Erythroblast (primary cell): ENCODE measurements around the gene GFY.

Experiments used
- GATA1 ChIP-seq: IDR thresholded peaks from 2 replicates; pipeline ENCODE4 v1.6.1; 2011; ENCODE audit warnings: low read depth, mild to moderate bottlenecking, control low read depth, low read length, moderate library complexity
- POLR2A ChIP-seq: IDR thresholded peaks from 2 replicates; pipeline ENCODE4 v1.6.1; 2011; ENCODE audit warnings: mild to moderate bottlenecking, low read length

DNA sequence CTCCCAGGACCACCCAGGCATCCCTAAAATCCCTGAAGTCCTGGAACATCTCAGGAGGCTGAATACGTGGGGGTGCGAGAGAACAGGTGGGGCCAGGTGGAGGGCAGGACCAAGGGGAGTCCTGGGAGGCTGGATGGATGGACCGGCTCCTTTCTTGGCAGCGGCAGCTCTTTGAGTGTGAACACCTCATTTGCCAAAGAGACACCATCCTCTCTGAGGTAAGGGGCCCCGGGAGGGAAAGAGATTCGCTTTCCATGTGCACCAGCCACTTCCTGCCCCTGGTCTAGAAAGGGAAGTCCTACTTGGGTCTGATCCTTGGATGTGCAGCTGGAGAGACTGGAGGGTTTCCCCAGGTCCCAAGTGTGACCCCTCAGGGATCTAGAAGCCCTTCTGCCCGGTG, 18.1 kb upstream of the GFY start:
- TF ChIP-seq POLR2A (no peak), GATA1 (no peak)
